MCF 10A (cell line): ENCODE results near the gene HPCAL1. TPM values are rescaled to one million over a fixed set of nuclear protein-coding genes. Genes with fewer than 3 reads are reported as not detected.

Experiments
- BruUV-seq: library from RNA; stranded (reverse); fragments of 400-500 nt; replicated peaks from 2 replicates; lab custom pipeline; 2021; lab: Mats Ljungman, UMichigan
- CTCF ChIA-PET: fragments of 300-600 bp; sonication (Branson Sonifier 250); formaldehyde crosslinking; extraction: SDS; loops from one replicate; lab custom pipeline; 2021; ENCODE audit warnings: antibody characterized with exemption, inconsistent platforms; lab: Yijun Ruan, JAX
- POLR2A ChIA-PET: fragments of 300-600, 350-650 bp; sonication (Branson Sonifier 250); formaldehyde crosslinking; extraction: SDS; loops from one replicate; lab custom pipeline; 2020; ENCODE audit warnings: antibody characterized with exemption, inconsistent platforms; lab: Yijun Ruan, JAX
- DNase-seq: peaks from one replicate; pipeline ENCODE4 v3.0.0-alpha.2; 2018; ENCODE audit not compliant: unreplicated experiment
- H3K27ac Mint-ChIP-seq: one replicate; pipeline ENCODE4 v1.8.0; 2022; ENCODE audit warnings: mild to moderate bottlenecking, low read depth, mixed read lengths; ENCODE audit not compliant: unreplicated experiment
- H3K27me3 Mint-ChIP-seq: one replicate; pipeline ENCODE4 v1.8.0; 2022; ENCODE audit warnings: mixed read lengths; ENCODE audit not compliant: insufficient read depth, unreplicated experiment
- H3K36me3 Mint-ChIP-seq: one replicate; pipeline ENCODE4 v1.8.0; 2022; ENCODE audit warnings: mild to moderate bottlenecking, moderate library complexity, mixed read lengths; ENCODE audit not compliant: insufficient read depth, unreplicated experiment
- H3K4me1 Mint-ChIP-seq: one replicate; pipeline ENCODE4 v1.8.0; 2022; ENCODE audit warnings: mixed read lengths; ENCODE audit not compliant: insufficient read depth, unreplicated experiment
- H3K4me3 Mint-ChIP-seq: one replicate; pipeline ENCODE4 v1.8.0; 2022; ENCODE audit warnings: mild to moderate bottlenecking, moderate library complexity, mixed read lengths; ENCODE audit not compliant: unreplicated experiment
- H3K9me3 Mint-ChIP-seq: one replicate; pipeline ENCODE4 v1.8.0; 2022; ENCODE audit warnings: mixed read lengths; ENCODE audit not compliant: unreplicated experiment
- CTCF ChIP-seq: fragments of 200-600 bp; IDR thresholded peaks from one replicate; pipeline ENCODE4 v1.8.0; 2022; ENCODE audit warnings: antibody characterized with exemption, mild to moderate bottlenecking; ENCODE audit not compliant: unreplicated experiment
- intact Hi-C: fragments of 100-400 bp; cut with micrococcal nuclease; formaldehyde crosslinking; loops from 2 replicates; pipeline ENCODE4 v1.14.1; 2022
- total RNA-seq: library from RNA; stranded (reverse); gene quantifications from 2 replicates; pipeline ENCODE4 v1.2.3, GENCODE V29; 2022

HPCAL1 gene
- total RNA-seq, 1 experiment from 2014 or later: 144 TPM

GRCh38 chr2:10279472-10279870 is 23.2 kb upstream of the HPCAL1 start:
- H3K4me3 Mint-ChIP-seq: no peak overlapping the region
- intact Hi-C loops: no loop called here

GRCh38 chr2:10279946-10280463 is 22.7 kb upstream of the HPCAL1 start:
- no peaks in the 10 kb centered on the region for H3K27me3 Mint-ChIP-seq
- ChIA-PET CTCF (interaction anchor here (0.9 to 1.2 kb wide), 2 partner anchors 22 to 50 kb away, joined by 3 read pairs; no protein-coding TSS in a partner anchor), POLR2A (interaction anchor here (0.7 kb wide), 1 partner anchor 165 kb away, joined by 5 read pairs; no protein-coding TSS in a partner anchor)
- no peak overlapping the region for H3K27ac Mint-ChIP-seq
- H3K36me3 Mint-ChIP-seq: peaks cover 7% of the 10 kb centered on the region
- no peak for DNase-seq
- H3K9me3 Mint-ChIP-seq: no peaks in the 10 kb centered on the region
- H3K4me3 Mint-ChIP-seq: no peak overlapping the region
- intact Hi-C loops: no loop called here
- BruUV-seq: no TSS peak
- peaks cover 39% of the 10 kb centered on the region for H3K4me1 Mint-ChIP-seq
- no peak for TF ChIP-seq CTCF

More at GRCh38 chr2:10279472-10279870, 23.2 kb upstream of the HPCAL1 start:
- Mint-ChIP-seq H3K36me3 (peaks cover 7% of the 10 kb centered on the region), H3K27ac (no peak overlapping the region), H3K4me1 (peaks cover 37% of the 10 kb centered on the region), H3K27me3 (no peaks in the 10 kb centered on the region), H3K9me3 (no peaks in the 10 kb centered on the region)
- POLR2A ChIA-PET: interaction anchor here (1.0 kb wide), 1 partner anchor 19 kb away, joined by 3 read pairs; no protein-coding TSS in a partner anchor
- TF ChIP-seq CTCF: no peak
- no peak for DNase-seq
- no TSS peak for BruUV-seq
- CTCF ChIA-PET: interaction anchor here (0.6 kb wide), 1 partner anchor 16 kb away, joined by 3 read pairs; no protein-coding TSS in a partner anchor

- Mint-ChIP-seq H3K4me1 (peaks cover 50% of the 10 kb centered on the region), H3K4me3 (no peak overlapping the region), H3K27ac (no peak overlapping the region), H3K27me3 (no peaks in the 10 kb centered on the region), H3K9me3 (no peaks in the 10 kb centered on the region), H3K36me3 (peaks cover 7% of the 10 kb centered on the region)
- no TSS peak for BruUV-seq
- TF ChIP-seq CTCF: no peak
- intact Hi-C loops: no loop called here
- DNase-seq: no peak
- ChIA-PET CTCF (interaction anchor here (0.5 kb wide), 1 partner anchor 158 kb away, joined by 4 read pairs; no protein-coding TSS in a partner anchor), POLR2A (no interaction called here)
These were observed 20.8 kb upstream of the HPCAL1 start for GRCh38 chr2:10281891-10282290.

- no TSS peak for BruUV-seq
- ChIA-PET POLR2A (interaction anchor here (0.6 to 1.5 kb wide), 2 partner anchors 15 to 18 kb away, joined by 3 read pairs; no protein-coding TSS in a partner anchor), CTCF (interaction anchor here (0.7 kb wide), 1 partner anchor 1048 kb away, joined by 3 read pairs; no protein-coding TSS in a partner anchor)
These were observed 20.0 kb upstream of the HPCAL1 start for GRCh38 chr2:10282611-10283105.

More at GRCh38 chr2:10282611-10283105, 20.0 kb upstream of the HPCAL1 start:
- intact Hi-C loops: no loop called here
- peaks cover 7% of the 10 kb centered on the region for H3K36me3 Mint-ChIP-seq
- H3K4me1 Mint-ChIP-seq: peaks cover 50% of the 10 kb centered on the region
- H3K27ac Mint-ChIP-seq: peak overlapping the region; percentile 75
- H3K9me3 Mint-ChIP-seq: no peaks in the 10 kb centered on the region
- H3K27me3 Mint-ChIP-seq: no peaks in the 10 kb centered on the region
- no peak for DNase-seq
- no peak for TF ChIP-seq CTCF
- H3K4me3 Mint-ChIP-seq: peak overlapping the region; percentile 35
